Thoracic aorta (tissue), 2 donors: Measurements from ENCODE around the gene SSTR4. TPM values are rescaled to one million over a fixed set of nuclear protein-coding genes. Genes with fewer than 3 reads are reported as not detected.
A peak's percentile ranks its signal among the peaks of the same experiment; 100 is the strongest.

ENCODE experiments used
- ATAC-seq: fragments of 150-250 bp; one replicate; pipeline ENCODE4 v1.8.0; 2017; ENCODE audit warnings: low read depth; ENCODE audit not compliant: insufficient number of reproducible peaks, low FRiP score
- DNase-seq: peaks from one replicate; pipeline ENCODE4 v3.0.0-alpha.2; 2020; ENCODE audit warnings: low spot score
- H3K27ac ChIP-seq, 2 donors: fragments of 200-600 bp; sonication (generic); 1 replicate in 1 of 2; 2 replicates in 1 of 2; pipeline ENCODE4 v1.5.1; 2016; ENCODE audit warnings: mild to moderate bottlenecking in 2 of 2, moderate library complexity in 2 of 2
- H3K27me3 ChIP-seq: fragments of 200-600 bp; sonication (generic); replicated peaks from 2 replicates; pipeline ENCODE4 v1.6.0; 2016; ENCODE audit warnings: mild to moderate bottlenecking; ENCODE audit not compliant: insufficient read depth
- H3K36me3 ChIP-seq: fragments of 200-600 bp; sonication (generic); one replicate; pipeline ENCODE4 v1.5.1; 2016
- H3K4me1 ChIP-seq, 2 donors: fragments of 200-600 bp; sonication (generic); 1 replicate in 1 of 2; 2 replicates in 1 of 2; pipeline versions ENCODE4 v1.5.1 to v1.6.0; 2016; ENCODE audit warnings: low read depth in 2 of 2, mild to moderate bottlenecking in 1 of 2; ENCODE audit not compliant: control insufficient read depth in 1 of 2
- H3K4me3 ChIP-seq: fragments of 200-600 bp; sonication (generic); 2 replicates; pipeline ENCODE4 v1.5.1; 2016; ENCODE audit warnings: mild to moderate bottlenecking
- H3K9me3 ChIP-seq: fragments of 200-600 bp; sonication (generic); 2 replicates; pipeline ENCODE4 v1.5.1; 2016
- total RNA-seq, 2 donors: library from RNA; depleted of rRNA; stranded (reverse); fragments of >200 nt; gene quantifications; one replicate each; pipeline versions ENCODE4 v1.1.0 to v1.2.3, GENCODE V29; 2016
- TF ChIP-seq, protein P1 (sequence below): fragments of 200-600 bp; sonication (generic); IDR thresholded peaks from one replicate; pipeline ENCODE4 v1.5.1; 2019; ENCODE audit warnings: antibody characterized with exemption

SSTR4 gene
- total RNA-seq, 2 donors from 2014 or later, result not detected

DNA sequence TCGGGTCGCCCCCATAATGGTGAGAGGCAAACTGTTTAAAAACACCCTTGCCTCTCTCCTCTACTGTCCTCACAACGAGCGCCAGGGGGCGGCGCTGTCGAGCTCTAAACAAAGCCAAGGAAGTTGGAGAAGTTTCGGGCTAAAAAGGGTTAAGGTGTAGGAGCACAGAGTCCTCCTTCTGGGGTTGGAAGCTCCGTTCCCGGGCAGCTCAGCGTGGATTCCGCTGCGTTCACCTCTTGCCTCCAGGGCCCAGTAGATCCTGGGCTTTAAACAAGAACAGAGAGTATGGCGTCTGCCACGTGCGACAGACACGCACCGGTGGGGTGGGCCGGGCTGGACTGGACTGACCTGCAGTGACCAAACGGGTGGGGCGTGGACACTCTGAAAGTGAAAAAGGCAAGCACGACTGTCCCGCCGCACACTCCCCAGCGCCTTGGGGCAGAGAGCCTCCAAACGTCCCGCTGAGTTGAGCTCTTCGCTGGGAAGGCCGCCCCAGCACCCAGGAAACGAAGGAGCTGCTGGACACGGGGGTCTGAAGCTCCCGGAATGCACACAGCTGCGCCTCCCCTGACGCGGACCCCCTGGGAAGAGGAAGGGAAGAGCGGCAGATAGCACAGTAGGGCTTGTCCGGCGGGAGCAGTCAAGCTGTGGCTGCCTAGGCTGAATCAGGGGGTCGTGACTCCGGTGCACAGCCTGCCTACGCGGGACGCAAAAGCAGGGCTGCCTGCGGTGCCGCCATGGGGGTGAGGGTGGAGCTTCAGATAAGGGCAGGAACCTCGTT lies 15.9 kb downstream of the SSTR4 start:
- peak; percentile 78 for DNase-seq
- Histone ChIP-seq H3K36me3 (no peaks in the 10 kb centered on the region), H3K27ac (peak overlapping the region; percentile 82 to 89), H3K9me3 (no peaks in the 10 kb centered on the region), H3K4me1 (peaks cover 8 to 35% of the 10 kb centered on the region in 2 donors), H3K4me3 (peak overlapping the region; percentile 85), H3K27me3 (no peaks in the 10 kb centered on the region)
- ATAC-seq, result peak; percentile 48
- TF ChIP-seq, protein P1, sequence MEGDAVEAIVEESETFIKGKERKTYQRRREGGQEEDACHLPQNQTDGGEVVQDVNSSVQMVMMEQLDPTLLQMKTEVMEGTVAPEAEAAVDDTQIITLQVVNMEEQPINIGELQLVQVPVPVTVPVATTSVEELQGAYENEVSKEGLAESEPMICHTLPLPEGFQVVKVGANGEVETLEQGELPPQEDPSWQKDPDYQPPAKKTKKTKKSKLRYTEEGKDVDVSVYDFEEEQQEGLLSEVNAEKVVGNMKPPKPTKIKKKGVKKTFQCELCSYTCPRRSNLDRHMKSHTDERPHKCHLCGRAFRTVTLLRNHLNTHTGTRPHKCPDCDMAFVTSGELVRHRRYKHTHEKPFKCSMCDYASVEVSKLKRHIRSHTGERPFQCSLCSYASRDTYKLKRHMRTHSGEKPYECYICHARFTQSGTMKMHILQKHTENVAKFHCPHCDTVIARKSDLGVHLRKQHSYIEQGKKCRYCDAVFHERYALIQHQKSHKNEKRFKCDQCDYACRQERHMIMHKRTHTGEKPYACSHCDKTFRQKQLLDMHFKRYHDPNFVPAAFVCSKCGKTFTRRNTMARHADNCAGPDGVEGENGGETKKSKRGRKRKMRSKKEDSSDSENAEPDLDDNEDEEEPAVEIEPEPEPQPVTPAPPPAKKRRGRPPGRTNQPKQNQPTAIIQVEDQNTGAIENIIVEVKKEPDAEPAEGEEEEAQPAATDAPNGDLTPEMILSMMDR, result peak; percentile 73

DNA sequence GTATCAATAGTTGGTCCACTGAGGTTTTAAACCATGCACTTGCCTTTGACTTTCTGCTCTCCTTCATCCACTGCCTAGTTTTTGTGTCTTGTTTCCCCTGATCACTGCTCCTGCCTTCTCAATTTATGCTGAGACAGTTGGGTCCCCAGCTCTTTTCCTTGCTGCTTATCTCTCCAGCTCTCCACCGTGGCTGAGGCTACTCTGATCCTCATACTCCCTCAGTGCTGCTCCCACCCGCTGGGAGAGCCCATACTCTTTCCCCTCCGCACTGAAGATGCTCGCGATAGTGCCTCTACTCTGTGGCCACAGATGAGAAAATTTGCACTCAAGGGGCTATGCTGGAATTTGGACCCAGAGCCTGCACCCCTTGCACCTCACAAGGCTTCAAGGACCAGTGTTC lies 17.8 kb downstream of the SSTR4 start:
- H3K27ac ChIP-seq, result no peak overlapping the region
- H3K4me1 ChIP-seq, result peaks cover 0 to 16% of the 10 kb centered on the region in 2 donors
- ATAC-seq (no peak), DNase-seq (no peak)
- H3K4me3 ChIP-seq, result no peak overlapping the region
- H3K9me3 ChIP-seq, result no peaks in the 10 kb centered on the region
- H3K36me3 ChIP-seq, result no peaks in the 10 kb centered on the region
- TF ChIP-seq, protein P1, result no peak
- no peaks in the 10 kb centered on the region for H3K27me3 ChIP-seq

DNA sequence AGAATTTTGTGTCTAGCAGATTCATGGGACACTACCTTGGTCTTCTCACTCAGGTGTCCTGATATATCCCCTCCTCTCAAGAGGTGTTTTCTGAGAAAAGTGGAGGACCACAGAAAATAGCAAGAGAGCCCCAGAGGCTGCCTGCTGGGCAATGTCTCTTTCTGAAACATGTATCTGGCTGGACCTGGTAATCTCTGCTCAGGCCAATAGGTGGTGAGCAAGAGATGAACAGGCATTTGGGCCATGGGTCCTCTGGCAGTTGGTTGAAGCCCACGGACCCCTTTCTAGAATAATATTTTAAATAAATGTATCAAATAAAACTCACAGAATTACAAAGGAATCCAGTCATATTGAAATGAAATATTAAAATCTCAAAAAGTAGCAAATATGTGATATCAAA lies 23.1 kb downstream of the SSTR4 start:
- no peak overlapping the region for H3K27ac ChIP-seq
- H3K36me3 ChIP-seq, result no peaks in the 10 kb centered on the region
- H3K27me3 ChIP-seq, result no peaks in the 10 kb centered on the region
- H3K9me3 ChIP-seq, result no peaks in the 10 kb centered on the region
- DNase-seq, result no peak
- TF ChIP-seq, protein P1, result no peak
- H3K4me3 ChIP-seq, result no peak overlapping the region
- no peak for ATAC-seq
- peaks cover 34 to 38% of the 10 kb centered on the region in 2 donors for H3K4me1 ChIP-seq

DNA sequence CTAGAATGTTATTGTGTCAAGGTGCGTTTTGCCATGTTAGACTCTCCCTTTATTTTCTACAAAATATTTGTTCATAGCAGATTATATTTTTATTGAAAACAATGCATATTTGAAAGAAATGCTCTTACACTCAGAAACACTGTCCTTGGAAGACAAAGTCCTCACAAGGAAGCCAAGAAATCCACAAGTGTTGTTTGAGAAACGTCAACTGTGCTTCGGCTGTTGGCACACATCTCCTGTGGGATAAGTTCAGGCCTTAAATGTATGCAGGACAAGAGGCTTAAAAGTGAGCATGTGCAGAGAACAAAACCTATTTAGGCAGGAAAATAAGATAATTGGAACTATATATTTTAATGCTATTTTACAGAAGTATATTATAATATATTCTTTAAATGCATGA lies 23.9 kb downstream of the SSTR4 start:
- TF ChIP-seq, protein P1, result no peak
- Histone ChIP-seq H3K4me3 (no peak overlapping the region), H3K9me3 (no peaks in the 10 kb centered on the region), H3K36me3 (no peaks in the 10 kb centered on the region), H3K27ac (no peak overlapping the region), H3K4me1 (peaks cover 38 to 46% of the 10 kb centered on the region in 2 donors), H3K27me3 (no peaks in the 10 kb centered on the region)
- DNase-seq (no peak), ATAC-seq (no peak)

DNA sequence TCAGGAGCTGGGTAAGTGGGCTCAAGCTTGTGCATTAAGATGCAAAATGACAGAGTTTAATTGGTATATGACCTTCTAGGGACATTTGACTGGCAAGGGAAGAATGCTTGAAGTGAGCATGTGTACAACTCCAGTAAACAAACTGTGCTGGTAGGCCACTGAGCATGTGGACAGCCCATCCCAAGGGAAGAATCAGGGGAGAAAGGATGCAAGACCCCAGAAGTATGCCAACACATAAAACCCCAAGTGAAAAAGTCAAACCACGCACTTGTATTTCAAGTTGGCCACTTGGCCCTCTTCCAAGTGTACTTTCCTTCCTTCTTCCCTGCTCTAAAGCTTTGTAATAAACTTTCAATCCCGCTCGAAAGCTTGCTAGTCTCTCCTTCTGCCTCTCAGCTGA lies 24.7 kb downstream of the SSTR4 start:
- Histone ChIP-seq H3K9me3 (no peaks in the 10 kb centered on the region), H3K27ac (peak overlapping the region in 1 of 2 donors; percentile 90), H3K27me3 (no peaks in the 10 kb centered on the region), H3K4me1 (peaks cover 38 to 46% of the 10 kb centered on the region in 2 donors), H3K36me3 (no peaks in the 10 kb centered on the region), H3K4me3 (no peak overlapping the region)
- DNase-seq, result no peak
- TF ChIP-seq, protein P1, result no peak
- ATAC-seq, result no peak
